Small intestine (tissue), 7 donors: ENCODE measurements around the gene TAAR1. TPM values are rescaled to one million over a fixed set of nuclear protein-coding genes. Genes with fewer than 3 reads are reported as not detected.

Experiments
- DNase-seq, 2 donors: peaks; one replicate each; pipeline versions ENCODE4 v3.0.0 to v3.0.0-alpha.2; 2013
- FAIRE-seq: peaks from 2 replicates; lab custom pipeline; 2012; peaks lifted over from hg19 to GRCh38; lab: Jason Lieb, UNC
- H3K27ac ChIP-seq, 3 donors: one replicate each; pipeline ENCODE4 v1.5.1; 2013; ENCODE audit warnings: low read length in 2 of 3, mild to moderate bottlenecking in 2 of 3, control low read depth in 1 of 3, inconsistent platforms in 1 of 3, low read depth in 1 of 3, moderate library complexity in 1 of 3
- H3K27me3 ChIP-seq, 3 donors: one replicate each; pipeline ENCODE4 v1.6.1; 2013; ENCODE audit warnings: low read length in 3 of 3, inconsistent platforms in 1 of 3; ENCODE audit not compliant: control insufficient read depth in 3 of 3, insufficient read depth in 3 of 3
- H3K36me3 ChIP-seq, 3 donors: one replicate each; pipeline ENCODE4 v1.6.1; 2013; ENCODE audit warnings: low read length in 3 of 3, inconsistent platforms in 1 of 3, low read depth in 1 of 3, mild to moderate bottlenecking in 1 of 3, moderate library complexity in 1 of 3; ENCODE audit not compliant: control insufficient read depth in 3 of 3, insufficient read depth in 2 of 3
- H3K4me1 ChIP-seq, 3 donors: one replicate each; pipeline ENCODE4 v1.6.1; 2013; ENCODE audit warnings: low read length in 2 of 3, inconsistent platforms in 1 of 3, low read depth in 1 of 3, mild to moderate bottlenecking in 1 of 3, moderate library complexity in 1 of 3; ENCODE audit not compliant: control insufficient read depth in 3 of 3, insufficient read depth in 2 of 3
- H3K4me3 ChIP-seq, 3 donors: one replicate each; pipeline ENCODE4 v1.5.1; 2013; ENCODE audit warnings: low read length in 3 of 3, control low read depth in 1 of 3, inconsistent platforms in 1 of 3, low read depth in 1 of 3, mild to moderate bottlenecking in 1 of 3, moderate library complexity in 1 of 3
- H3K9me3 ChIP-seq, 2 donors: one replicate each; pipeline ENCODE4 v1.6.1; 2013; ENCODE audit warnings: low read depth in 1 of 2, low read length in 1 of 2; ENCODE audit not compliant: control insufficient read depth in 2 of 2, insufficient read depth in 1 of 2
- WGBS, 3 donors: extraction: QIAGEN DNeasy Blood & Tissue Kit; methylation state at CpG; one replicate each; pipeline ENCODE4 v1.1.7; 2013; 5-methylcytosine and 5-hydroxymethylcytosine counted together
- polyA plus RNA-seq, 4 donors: library from polyadenylated mRNA; stranded (reverse) in 3 of 4; unstranded in 1 of 4; fragments of 200-250 nt in 3 of 4; fragments of 120-200 nt in 1 of 4; gene quantifications; one replicate each; pipeline versions ENCODE4 v1.2.1 to v1.2.3, GENCODE V29; 2013
- donor health status: healthy with polysubstance abuse.
- donor health status: control.
- donor health status: control.
- donor health status: Bipolar disorder and iron deficiency.
- donor health status: healthy.

Gene TAAR1
- polyA plus RNA-seq, 4 donors = 0.09 TPM; not detected in 3

- no peaks in the 10 kb centered on the region for H3K9me3 ChIP-seq
- H3K36me3 ChIP-seq = no peaks in the 10 kb centered on the region
- peaks cover 2 to 19% (median 12%) of the 10 kb centered on the region in 3 donors for H3K4me1 ChIP-seq
- FAIRE-seq = peak; percentile 62
- H3K27ac ChIP-seq = peak overlapping the region in 1 of 3 donors; percentile 47
- no peaks in the 10 kb centered on the region for H3K27me3 ChIP-seq
- H3K4me3 ChIP-seq = no peak overlapping the region
- WGBS, 3 donors = 44 to 67% (median 53%) methylated on average over 10 of the region's 10 CpGs
- DNase-seq = peak; percentile 84 to 90
These were observed 14.6 kb upstream of the TAAR1 start for GRCh38 chr6:132673376-132674094.

DNA sequence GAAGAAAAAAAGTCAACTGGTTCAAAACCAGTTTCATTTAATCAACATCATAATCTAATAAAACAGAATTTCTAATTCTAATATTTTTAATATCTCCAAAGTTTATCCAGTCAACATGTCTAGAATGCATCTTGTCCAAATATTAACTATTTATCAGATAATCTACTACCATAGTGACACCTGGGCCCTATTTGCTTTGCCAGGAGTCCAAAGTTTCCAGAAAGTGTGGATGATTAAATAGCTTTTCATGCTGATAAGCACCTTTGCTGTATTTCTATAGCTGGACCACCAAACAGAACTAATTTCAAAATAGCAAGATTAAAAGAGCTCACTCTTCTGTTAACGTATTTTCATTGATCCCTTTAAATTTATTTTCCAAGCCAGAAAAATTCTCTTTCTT, 12.3 kb upstream of the TAAR1 start:
- Histone ChIP-seq H3K27me3 (no peaks in the 10 kb centered on the region), H3K27ac (peak overlapping the region in 1 of 3 donors; percentile 52), H3K4me3 (no peak overlapping the region), H3K4me1 (peaks cover 2 to 19% (median 10%) of the 10 kb centered on the region in 3 donors), H3K9me3 (no peaks in the 10 kb centered on the region), H3K36me3 (no peaks in the 10 kb centered on the region)
- 17 to 75% (median 23%) methylated on average over 1 of the region's 1 CpG for WGBS, 3 donors
- DNase-seq = peak; percentile 23 to 74
- FAIRE-seq = peak; percentile 33

GRCh38 chr6:132669690-132670291, 10.8 kb upstream of the TAAR1 start:
- WGBS, 3 donors = 1 to 3% (median 2%) methylated on average over 4 of the region's 4 CpGs
- no peaks in the 10 kb centered on the region for H3K27me3 ChIP-seq
- peaks cover 2 to 19% (median 8%) of the 10 kb centered on the region in 3 donors for H3K4me1 ChIP-seq
- H3K9me3 ChIP-seq = no peaks in the 10 kb centered on the region
- peak; percentile 64 to 74 for DNase-seq
- no peaks in the 10 kb centered on the region for H3K36me3 ChIP-seq
- FAIRE-seq = peak; percentile 30
- peak overlapping the region in 2 of 3 donors; percentile 14 to 41 for H3K27ac ChIP-seq
- H3K4me3 ChIP-seq = no peak overlapping the region

- no peaks in the 10 kb centered on the region for H3K9me3 ChIP-seq
- H3K4me3 ChIP-seq = no peak overlapping the region
- DNase-seq (no peak), FAIRE-seq (no peak)
- no peaks in the 10 kb centered on the region for H3K4me1 ChIP-seq
- no peaks in the 10 kb centered on the region for H3K27me3 ChIP-seq
- H3K36me3 ChIP-seq = no peaks in the 10 kb centered on the region
- no peak overlapping the region for H3K27ac ChIP-seq
- WGBS, 3 donors = 72 to 92% (median 83%) methylated on average over 4 of the region's 4 CpGs
These were observed 7.1 kb upstream of the TAAR1 start for GRCh38 chr6:132666118-132666517.

DNA sequence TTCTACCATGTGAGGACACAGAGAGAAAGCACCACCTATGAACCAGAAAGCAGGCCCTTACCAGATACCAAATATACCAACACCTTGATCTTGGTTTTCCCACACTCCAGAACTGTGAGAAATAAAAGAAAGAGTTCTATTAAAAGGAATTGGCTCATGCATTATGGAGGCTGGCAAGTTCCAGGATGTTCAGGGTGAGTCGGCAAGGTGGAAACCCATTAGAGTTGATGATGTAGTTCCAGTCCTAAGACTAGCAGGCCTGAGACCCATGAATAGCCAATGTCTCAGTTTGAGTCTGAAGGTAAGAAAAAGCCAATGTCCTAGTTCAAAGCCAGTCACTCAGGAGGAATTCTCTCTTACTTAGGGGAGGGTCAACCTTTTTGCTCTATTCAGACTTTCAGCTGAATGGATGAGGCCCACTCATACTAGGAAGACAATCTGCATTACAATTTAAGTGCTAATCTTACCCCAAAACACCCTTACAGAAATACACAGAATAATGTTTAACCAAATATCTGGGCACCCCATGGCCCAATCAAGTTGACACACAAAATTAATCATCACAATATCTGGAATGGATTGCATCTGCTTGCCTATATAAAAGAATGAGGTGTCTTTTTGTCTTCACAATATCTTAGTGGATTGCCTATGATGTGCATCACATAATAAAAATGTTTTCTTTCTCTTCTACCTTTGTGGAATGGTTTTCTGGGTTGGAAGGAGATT, 5.5 kb upstream of the TAAR1 start:
- H3K9me3 ChIP-seq = no peaks in the 10 kb centered on the region
- FAIRE-seq = no peak

GRCh38 chr6:132663661-132664060, 4.7 kb upstream of the TAAR1 start:
- 72 to 90% (median 77%) methylated on average over 1 of the region's 1 CpG for WGBS, 3 donors
- no peak overlapping the region for H3K4me3 ChIP-seq
- DNase-seq (no peak), FAIRE-seq (no peak)
- no peaks in the 10 kb centered on the region for H3K9me3 ChIP-seq
- no peaks in the 10 kb centered on the region for H3K27me3 ChIP-seq
- H3K36me3 ChIP-seq = no peaks in the 10 kb centered on the region
- no peaks in the 10 kb centered on the region for H3K4me1 ChIP-seq
- H3K27ac ChIP-seq = no peak overlapping the region

More for the DNA sequence above, 5.5 kb upstream of the TAAR1 start:
- H3K27me3 ChIP-seq = no peaks in the 10 kb centered on the region
- H3K36me3 ChIP-seq = no peaks in the 10 kb centered on the region
- no peak overlapping the region for H3K27ac ChIP-seq
- no peak for DNase-seq
- WGBS, 3 donors = 97 to 100% (median 99%) methylated on average over 1 of the region's 1 CpG
- no peaks in the 10 kb centered on the region for H3K4me1 ChIP-seq
- H3K4me3 ChIP-seq = no peak overlapping the region

DNA sequence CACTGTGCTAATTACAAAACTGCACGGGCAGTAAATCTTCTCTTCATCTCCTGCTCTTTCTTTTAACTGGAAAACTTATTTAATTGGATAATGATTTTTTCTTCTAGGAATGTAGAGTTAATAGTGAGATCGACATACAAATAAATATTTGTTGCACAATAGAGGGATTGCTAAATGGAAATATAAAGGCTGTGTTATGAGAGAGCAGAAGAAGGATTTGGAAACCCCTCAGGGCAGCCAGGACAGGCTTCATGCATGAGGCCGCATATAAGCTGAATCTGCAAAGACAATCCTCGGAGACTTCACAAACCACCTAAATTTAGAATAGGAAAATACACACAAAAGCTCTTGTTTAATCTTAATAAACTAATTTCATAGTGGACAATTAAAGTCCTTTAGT, 2.9 kb upstream of the TAAR1 start:
- 84 to 93% (median 91%) methylated on average over 4 of the region's 4 CpGs for WGBS, 3 donors
- Histone ChIP-seq H3K36me3 (no peaks in the 10 kb centered on the region), H3K4me1 (no peaks in the 10 kb centered on the region), H3K9me3 (no peaks in the 10 kb centered on the region), H3K4me3 (no peak overlapping the region), H3K27me3 (no peaks in the 10 kb centered on the region), H3K27ac (no peak overlapping the region)
- DNase-seq (no peak), FAIRE-seq (no peak)

DNA sequence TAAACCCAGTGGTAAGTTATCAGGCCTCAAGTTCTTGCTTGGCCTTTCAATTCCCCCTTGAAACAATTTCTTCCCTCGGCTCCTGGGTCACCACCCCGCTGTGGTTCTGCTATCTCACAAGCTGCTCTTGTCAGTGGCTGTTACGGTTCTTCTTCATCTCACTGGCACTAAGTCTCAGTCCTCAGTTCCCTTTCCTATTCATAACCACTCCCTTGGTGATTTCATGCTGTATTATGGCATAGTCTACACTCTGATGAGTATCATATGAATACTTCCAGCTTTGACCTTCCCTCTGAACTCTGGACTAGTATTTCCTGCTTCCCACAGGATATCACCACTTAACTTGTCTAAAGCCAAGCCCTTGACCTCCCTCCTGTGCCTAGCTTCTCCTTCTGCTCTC, 7.9 kb downstream of the TAAR1 start:
- Histone ChIP-seq H3K9me3 (no peaks in the 10 kb centered on the region), H3K27me3 (no peaks in the 10 kb centered on the region), H3K36me3 (no peaks in the 10 kb centered on the region), H3K4me1 (no peaks in the 10 kb centered on the region), H3K27ac (no peak overlapping the region), H3K4me3 (no peak overlapping the region)
- DNase-seq = peak in 1 of 2 donors; percentile 27
- no peak for FAIRE-seq
- WGBS, 3 donors = 73 to 93% (median 92%) methylated on average over 3 of the region's 3 CpGs
